Lower leg skin (tissue), 3 donors: ENCODE data around the gene CD300LG.

Experiments
- POLR2A ChIP-seq, 2 donors: fragments of 450-650 bp; IDR thresholded peaks; one replicate each; pipeline ENCODE4 v1.6.1; 2016 to 2017; ENCODE audit warnings: antibody characterized with exemption in 2 of 2, mild to moderate bottlenecking in 1 of 2, moderate library complexity in 1 of 2
- TF ChIP-seq, protein P1 (sequence below), 3 donors: fragments of 450-650 bp; IDR thresholded peaks; one replicate each; pipeline ENCODE4 v1.5.1; 2016; ENCODE audit warnings: antibody characterized with exemption in 3 of 3, mild to moderate bottlenecking in 3 of 3, moderate library complexity in 2 of 3

DNA sequence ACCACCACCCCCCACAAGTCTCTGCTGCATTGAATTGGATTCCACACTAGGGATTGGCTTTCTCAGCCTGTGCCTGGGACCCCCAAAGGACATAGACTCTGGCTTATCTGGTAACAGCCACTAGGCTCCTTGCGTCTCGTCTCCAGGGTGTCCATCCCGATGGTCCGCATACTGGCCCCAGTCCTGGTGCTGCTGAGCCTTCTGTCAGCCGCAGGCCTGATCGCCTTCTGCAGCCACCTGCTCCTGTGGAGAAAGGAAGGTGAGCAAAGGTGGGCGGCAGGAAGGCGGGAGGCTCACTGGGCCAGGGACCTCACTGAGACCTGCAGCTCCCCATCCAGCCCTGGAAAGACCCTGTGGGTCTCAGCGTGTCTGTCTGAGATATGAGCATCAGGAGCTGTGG lies 8.1 kb downstream of the CD300LG start:
- TF ChIP-seq, protein P1, sequence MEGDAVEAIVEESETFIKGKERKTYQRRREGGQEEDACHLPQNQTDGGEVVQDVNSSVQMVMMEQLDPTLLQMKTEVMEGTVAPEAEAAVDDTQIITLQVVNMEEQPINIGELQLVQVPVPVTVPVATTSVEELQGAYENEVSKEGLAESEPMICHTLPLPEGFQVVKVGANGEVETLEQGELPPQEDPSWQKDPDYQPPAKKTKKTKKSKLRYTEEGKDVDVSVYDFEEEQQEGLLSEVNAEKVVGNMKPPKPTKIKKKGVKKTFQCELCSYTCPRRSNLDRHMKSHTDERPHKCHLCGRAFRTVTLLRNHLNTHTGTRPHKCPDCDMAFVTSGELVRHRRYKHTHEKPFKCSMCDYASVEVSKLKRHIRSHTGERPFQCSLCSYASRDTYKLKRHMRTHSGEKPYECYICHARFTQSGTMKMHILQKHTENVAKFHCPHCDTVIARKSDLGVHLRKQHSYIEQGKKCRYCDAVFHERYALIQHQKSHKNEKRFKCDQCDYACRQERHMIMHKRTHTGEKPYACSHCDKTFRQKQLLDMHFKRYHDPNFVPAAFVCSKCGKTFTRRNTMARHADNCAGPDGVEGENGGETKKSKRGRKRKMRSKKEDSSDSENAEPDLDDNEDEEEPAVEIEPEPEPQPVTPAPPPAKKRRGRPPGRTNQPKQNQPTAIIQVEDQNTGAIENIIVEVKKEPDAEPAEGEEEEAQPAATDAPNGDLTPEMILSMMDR (IDR thresholded peaks at IDR 0.05), result no peak
- no peak for TF ChIP-seq POLR2A (IDR thresholded peaks at IDR 0.05)
